DOHH2 (cell line): ENCODE measurements around the gene GALNT17.

Experiments used
- CTCF ChIP-seq: fragments of 200-600 bp; sonication (generic); IDR thresholded peaks from one replicate; pipeline ENCODE4 v1.5.1; 2014; ENCODE audit warnings: antibody characterized with exemption, mild to moderate bottlenecking, low read depth, low read length; ENCODE audit not compliant: poor library complexity, severe bottlenecking
- EZH2phosphoT487 ChIP-seq: fragments of 200-600 bp; sonication (generic); IDR thresholded peaks from 2 replicates; pipeline ENCODE4 v1.6.1; 2017; ENCODE audit warnings: borderline replicate concordance, mild to moderate bottlenecking, antibody characterized with exemption, low read length, moderate library complexity, mixed read lengths

- TF ChIP-seq CTCF, result no peak
- TF ChIP-seq EZH2phosphoT487, result no peak
Measured at GRCh38 chr7:71221549-71221948, 89.6 kb downstream of the GALNT17 start.
